ENCODE measurements around the gene POLR3A. TPM values are rescaled to one million over a fixed set of nuclear protein-coding genes. Genes with fewer than 3 reads are reported as not detected.

Gene POLR3A
- 14.9 and 29.1 TPM in 2 replicates for total RNA-seq

DNA sequence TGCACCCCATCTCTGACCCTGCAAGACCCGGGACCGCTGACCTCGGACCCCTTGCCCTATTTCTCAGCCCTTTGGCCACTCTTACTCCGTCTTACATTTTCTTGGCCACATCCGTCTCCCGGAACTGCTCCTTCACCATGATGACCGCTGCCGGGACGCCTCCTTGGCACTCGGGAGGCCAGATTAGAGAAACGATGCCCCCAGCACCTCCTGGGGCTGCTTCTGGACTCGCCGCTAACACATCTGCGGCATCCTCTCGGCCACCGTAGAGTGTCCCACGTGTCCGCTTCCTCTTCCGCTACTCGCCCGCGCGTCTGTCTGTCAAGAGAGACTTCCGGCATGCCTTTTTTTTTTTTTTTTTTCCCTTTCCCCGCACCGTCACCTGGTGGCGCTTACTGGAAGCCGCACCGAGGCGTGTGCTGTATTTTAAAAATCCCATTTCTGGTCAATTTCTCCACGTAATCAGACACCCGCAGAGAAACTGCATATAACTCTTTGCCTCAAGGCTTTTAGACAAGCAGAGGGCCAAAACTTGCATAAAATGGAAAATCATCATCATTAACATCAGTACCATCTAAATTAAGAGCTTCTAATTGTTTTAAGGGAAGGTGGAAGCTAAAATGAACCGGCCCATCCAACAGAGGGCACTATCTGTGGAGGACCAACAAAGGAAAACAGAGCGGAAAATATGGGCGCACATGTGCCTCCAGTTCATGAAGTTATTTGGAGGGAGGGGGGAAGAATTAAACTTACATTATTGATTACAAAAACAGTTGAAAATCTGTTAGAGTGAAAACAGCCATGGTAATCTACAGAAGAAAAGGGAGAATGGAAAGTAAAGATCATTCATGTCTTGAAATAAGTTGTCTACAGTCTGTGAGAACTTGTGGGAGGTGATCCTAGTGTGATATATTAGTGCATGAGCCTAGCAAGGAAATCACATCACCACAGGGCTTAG lies at the start of gene POLR3A:
TSS of gene POLR3A (minus strand) at position 247 of the 958 bp plus-strand sequence. CDS start at position 139, 108 bp downstream.

GRCh38 chr10:78033637-78034470 lies 4.5 kb upstream of the POLR3A start, which contains the start of gene RPS24:
RPS24 (plus strand) TSS chr10:78033863; CDS start chr10:78033902, 39 bp downstream.

GRCh38 chr10:77926566-77927401 lies 102.5 kb downstream of the POLR3A start, which contains the start of gene DLG5:
DLG5 (minus strand) TSS chr10:77926755; CDS start chr10:77926520, 235 bp downstream.

Other genes starting within 250 kb of the POLR3A start
- gene DLG5, start 102.8 kb downstream of the POLR3A start, total RNA-seq, result 22.8 and 35.1 TPM in 2 replicates
- 2,061 and 2,395 TPM in 2 replicates for gene RPS24, start 4.3 kb upstream of the POLR3A start, total RNA-seq